ENCODE data around the gene ZNF888. TPM values are rescaled to one million over a fixed set of nuclear protein-coding genes. Genes with fewer than 3 reads are reported as not detected.
"Not testable (repeated sequence)": the region's sequence is repeated elsewhere in the genome, so short reads cannot be mapped to it uniquely, and the experiment has no call there.

The ZNF888 gene
- total RNA-seq, 1 donor from 2014 or later, result 7.7 TPM

DNA sequence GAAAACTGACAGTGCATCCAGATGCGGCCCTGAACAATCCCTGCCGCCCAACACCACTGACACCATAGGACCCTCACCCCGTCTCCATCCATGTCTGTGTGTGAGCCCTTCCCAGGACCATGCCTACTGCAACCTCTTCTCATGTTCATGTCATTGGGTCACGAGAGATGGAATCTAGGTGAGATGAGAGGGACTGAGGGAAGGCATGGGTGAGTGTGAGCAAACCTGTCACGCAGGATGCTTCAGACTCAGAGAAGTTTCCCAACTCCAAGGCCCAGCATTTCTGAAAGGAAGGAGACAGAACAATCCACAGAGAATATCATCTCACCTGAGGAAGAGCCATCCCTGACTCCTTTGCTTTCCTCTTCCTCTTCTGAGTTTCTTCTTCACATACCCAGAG lies 5.7 kb downstream of the ZNF888 start:
- no peaks in the 10 kb centered on the region for H3K27me3 Mint-ChIP-seq (ENCODE audit: low read depth, unreplicated experiment)
- no peak for DNase-seq (ENCODE audit: low read depth)
- no peak for FAIRE-seq
- H3K4me1 Mint-ChIP-seq (ENCODE audit: low read depth, unreplicated experiment), result peaks cover 8% of the 10 kb centered on the region
- H3K4me3 Mint-ChIP-seq (ENCODE audit: unreplicated experiment), result no peak overlapping the region
- no peak overlapping the region for H3K4me3 ChIP-seq (ENCODE audit: insufficient read depth, low read depth, low read length)
- no peaks in the 10 kb centered on the region for H3K9me3 Mint-ChIP-seq (ENCODE audit: unreplicated experiment)
- H3K36me3 Mint-ChIP-seq (ENCODE audit: low read depth, unreplicated experiment), result peaks cover 22% of the 10 kb centered on the region
- TF ChIP-seq, protein P1, sequence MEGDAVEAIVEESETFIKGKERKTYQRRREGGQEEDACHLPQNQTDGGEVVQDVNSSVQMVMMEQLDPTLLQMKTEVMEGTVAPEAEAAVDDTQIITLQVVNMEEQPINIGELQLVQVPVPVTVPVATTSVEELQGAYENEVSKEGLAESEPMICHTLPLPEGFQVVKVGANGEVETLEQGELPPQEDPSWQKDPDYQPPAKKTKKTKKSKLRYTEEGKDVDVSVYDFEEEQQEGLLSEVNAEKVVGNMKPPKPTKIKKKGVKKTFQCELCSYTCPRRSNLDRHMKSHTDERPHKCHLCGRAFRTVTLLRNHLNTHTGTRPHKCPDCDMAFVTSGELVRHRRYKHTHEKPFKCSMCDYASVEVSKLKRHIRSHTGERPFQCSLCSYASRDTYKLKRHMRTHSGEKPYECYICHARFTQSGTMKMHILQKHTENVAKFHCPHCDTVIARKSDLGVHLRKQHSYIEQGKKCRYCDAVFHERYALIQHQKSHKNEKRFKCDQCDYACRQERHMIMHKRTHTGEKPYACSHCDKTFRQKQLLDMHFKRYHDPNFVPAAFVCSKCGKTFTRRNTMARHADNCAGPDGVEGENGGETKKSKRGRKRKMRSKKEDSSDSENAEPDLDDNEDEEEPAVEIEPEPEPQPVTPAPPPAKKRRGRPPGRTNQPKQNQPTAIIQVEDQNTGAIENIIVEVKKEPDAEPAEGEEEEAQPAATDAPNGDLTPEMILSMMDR (IDR thresholded peaks at IDR 0.05; ENCODE audit: insufficient read depth, low read depth, low read length), result no peak
- TF ChIP-seq EZH2 (IDR thresholded peaks at IDR 0.05; ENCODE audit: insufficient read depth, low read length), result no peak
- no peaks in the 10 kb centered on the region for H3K27me3 ChIP-seq (ENCODE audit: insufficient read depth, low read length)
- H3K36me3 ChIP-seq (ENCODE audit: insufficient read depth, low read length), result no peaks in the 10 kb centered on the region
- H3K9ac ChIP-seq (ENCODE audit: low read length), result no peak overlapping the region
- H4K20me1 ChIP-seq (ENCODE audit: insufficient read depth, low read length), result no peaks in the 10 kb centered on the region
- H3K79me2 ChIP-seq (ENCODE audit: insufficient read depth, low read length), result no peaks in the 10 kb centered on the region
- H3K4me1 ChIP-seq (ENCODE audit: insufficient read depth, low read length), result no peaks in the 10 kb centered on the region
- H3K4me2 ChIP-seq (ENCODE audit: low read length), result no peak overlapping the region
- no peaks in the 10 kb centered on the region for H3K9me3 ChIP-seq (ENCODE audit: insufficient read depth, low read depth, low read length)
- no peak overlapping the region for H2AFZ ChIP-seq (ENCODE audit: low read depth, low read length)
- H3K27ac Mint-ChIP-seq (ENCODE audit: unreplicated experiment), result no peak overlapping the region
- H3K27ac ChIP-seq (ENCODE audit: low read depth, low read length), result no peak overlapping the region

DNA sequence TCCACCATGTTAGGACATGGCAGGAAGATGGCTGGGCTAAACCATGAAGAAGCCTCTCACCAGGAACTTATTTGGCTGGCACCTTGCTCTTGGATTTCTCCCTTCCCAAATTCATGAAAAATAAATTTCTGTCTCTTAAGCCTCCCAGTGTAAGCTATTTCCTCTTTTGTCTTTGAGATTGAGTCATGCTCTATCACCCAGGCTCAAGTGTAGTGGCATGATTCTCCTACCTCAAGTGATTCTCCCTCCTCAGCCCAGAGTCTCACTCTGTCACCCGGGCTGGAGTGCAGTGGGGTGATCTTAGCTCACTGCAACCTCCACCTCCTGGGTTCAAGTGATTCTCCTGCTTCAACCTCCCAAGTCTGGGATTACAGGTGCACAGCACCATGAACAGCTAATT lies 12.6 kb downstream of the ZNF888 start:
- Mint-ChIP-seq H3K4me3 (ENCODE audit: unreplicated experiment) (no peak overlapping the region), H3K27ac (ENCODE audit: unreplicated experiment) (no peak overlapping the region), H3K9me3 (ENCODE audit: unreplicated experiment) (peaks cover 14% of the 10 kb centered on the region), H3K36me3 (ENCODE audit: low read depth, unreplicated experiment) (peaks cover 37% of the 10 kb centered on the region), H3K4me1 (ENCODE audit: low read depth, unreplicated experiment) (no peaks in the 10 kb centered on the region), H3K27me3 (ENCODE audit: low read depth, unreplicated experiment) (no peaks in the 10 kb centered on the region)
- FAIRE-seq, result no peak
- Histone ChIP-seq H3K9ac (ENCODE audit: low read length) (no peak overlapping the region), H3K27me3 (ENCODE audit: insufficient read depth, low read length) (no peaks in the 10 kb centered on the region), H2AFZ (ENCODE audit: low read depth, low read length) (no peak overlapping the region), H3K4me3 (ENCODE audit: insufficient read depth, low read depth, low read length) (no peak overlapping the region), H3K27ac (ENCODE audit: low read depth, low read length) (no peak overlapping the region), H4K20me1 (ENCODE audit: insufficient read depth, low read length) (no peaks in the 10 kb centered on the region), H3K79me2 (ENCODE audit: insufficient read depth, low read length) (no peaks in the 10 kb centered on the region), H3K36me3 (ENCODE audit: insufficient read depth, low read length) (peaks cover 2% of the 10 kb centered on the region), H3K4me1 (ENCODE audit: insufficient read depth, low read length) (no peaks in the 10 kb centered on the region), H3K4me2 (ENCODE audit: low read length) (no peak overlapping the region), H3K9me3 (ENCODE audit: insufficient read depth, low read depth, low read length) (no peaks in the 10 kb centered on the region)
- DNase-seq (ENCODE audit: low read depth), result no peak
- TF ChIP-seq, protein P1 (IDR thresholded peaks at IDR 0.05; ENCODE audit: insufficient read depth, low read depth, low read length), result no peak
- no peak for TF ChIP-seq EZH2 (IDR thresholded peaks at IDR 0.05; ENCODE audit: insufficient read depth, low read length)

DNA sequence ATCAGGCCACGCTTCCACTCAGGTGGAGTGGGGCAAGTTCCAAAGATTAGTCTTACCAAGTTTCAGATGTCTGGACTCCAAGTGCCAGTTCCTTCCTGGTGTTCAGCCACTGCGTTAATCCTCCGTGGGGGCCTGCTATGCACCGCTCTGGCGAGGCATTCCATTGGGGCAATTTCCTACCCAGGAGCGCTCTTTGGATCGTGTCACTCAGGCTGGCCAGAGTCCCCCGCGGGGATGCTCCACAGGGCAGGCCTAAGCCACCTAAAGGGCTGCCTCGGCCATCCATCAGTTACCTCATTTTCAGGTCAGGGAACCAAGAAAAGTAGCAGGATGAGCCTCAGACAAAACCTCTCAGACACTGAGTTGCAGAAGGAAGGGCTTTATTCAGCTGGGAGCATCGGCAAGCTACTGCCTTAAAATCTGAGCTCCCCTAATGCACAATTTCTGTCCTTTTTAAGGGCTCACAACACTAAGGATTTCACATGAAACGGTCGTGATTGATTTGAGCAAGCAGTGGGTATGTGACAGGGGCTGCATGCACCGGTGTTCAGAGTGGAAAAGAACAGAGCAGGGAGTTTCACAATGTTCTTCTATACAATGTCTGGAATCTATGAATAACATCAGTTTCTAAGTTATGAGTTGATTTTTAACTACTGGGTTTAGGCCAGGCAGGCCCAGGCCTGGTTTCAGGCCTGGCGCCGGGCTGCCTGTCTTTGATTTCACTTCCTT lies 19.0 kb downstream of the ZNF888 start:
- H3K4me1 ChIP-seq (ENCODE audit: insufficient read depth, low read length); DNase-seq (ENCODE audit: low read depth); H3K27ac ChIP-seq (ENCODE audit: low read depth, low read length); H3K36me3 ChIP-seq (ENCODE audit: insufficient read depth, low read length); H3K27me3 Mint-ChIP-seq (ENCODE audit: low read depth, unreplicated experiment); H3K4me2 ChIP-seq (ENCODE audit: low read length); H3K4me3 Mint-ChIP-seq (ENCODE audit: unreplicated experiment); H3K9me3 ChIP-seq (ENCODE audit: insufficient read depth, low read depth, low read length); H3K27ac Mint-ChIP-seq (ENCODE audit: unreplicated experiment); H3K9ac ChIP-seq (ENCODE audit: low read length); H4K20me1 ChIP-seq (ENCODE audit: insufficient read depth, low read length); H3K4me1 Mint-ChIP-seq (ENCODE audit: low read depth, unreplicated experiment); H3K4me3 ChIP-seq (ENCODE audit: insufficient read depth, low read depth, low read length); H3K79me2 ChIP-seq (ENCODE audit: insufficient read depth, low read length); FAIRE-seq; H3K27me3 ChIP-seq (ENCODE audit: insufficient read depth, low read length); H2AFZ ChIP-seq (ENCODE audit: low read depth, low read length): not testable (repeated sequence)
- Mint-ChIP-seq H3K9me3 (ENCODE audit: unreplicated experiment) (peaks cover 14% of the 10 kb centered on the region), H3K36me3 (ENCODE audit: low read depth, unreplicated experiment) (peaks cover 29% of the 10 kb centered on the region)

All from astrocyte (in vitro differentiated cells and primary cell).